Inflammatory macrophage (primary cell): Measurements from ENCODE around the gene OR5L2.
"Not testable (repeated sequence)": the region's sequence is repeated elsewhere in the genome, so short reads cannot be mapped to it uniquely, and the experiment has no call there.

ENCODE experiments used
- DNase-seq, 2 donors: peaks; one replicate each; pipeline ENCODE4 v3.0.0-alpha.2; 2020 to 2022
- total RNA-seq, 18 experiments: gene quantifications; one replicate each; lab custom pipeline; 2026; ENCODE audit warnings: mixed read lengths in 6 of 18, inconsistent platforms in 2 of 18; lab: John Stamatoyannopoulos, UW

The OR5L2 gene
- total RNA-seq, result 0 reads per million in 18 experiments

GRCh38 chr11:55826919-55827318, at the start of gene OR5L2:
OR5L2 (plus strand) TSS chr11:55827219; CDS start chr11:55827219, 0 bp downstream.
- DNase-seq, result no peak

DNA sequence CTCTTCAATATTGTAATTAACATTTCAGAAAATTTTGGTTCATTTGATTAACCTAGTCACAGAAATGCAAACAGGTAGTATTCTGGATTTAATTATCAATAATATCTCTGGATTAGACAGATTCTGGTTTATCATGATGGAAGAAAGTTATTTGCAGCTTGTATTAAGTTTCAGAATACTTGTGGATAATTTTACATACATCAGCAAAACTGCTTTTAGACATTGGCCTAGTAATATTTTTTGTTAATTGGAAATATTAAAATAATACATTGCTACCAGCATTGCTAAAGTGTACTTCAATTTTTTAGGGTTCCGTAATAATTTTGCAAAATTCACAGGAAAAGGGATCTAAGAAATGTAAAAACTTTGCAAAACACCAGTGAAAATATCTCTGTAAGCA, 35.4 kb upstream of the OR5L2 start:
- DNase-seq, result no peak

GRCh38 chr11:55793321-55793720, 33.7 kb upstream of the OR5L2 start:
- DNase-seq, result no peak

DNA sequence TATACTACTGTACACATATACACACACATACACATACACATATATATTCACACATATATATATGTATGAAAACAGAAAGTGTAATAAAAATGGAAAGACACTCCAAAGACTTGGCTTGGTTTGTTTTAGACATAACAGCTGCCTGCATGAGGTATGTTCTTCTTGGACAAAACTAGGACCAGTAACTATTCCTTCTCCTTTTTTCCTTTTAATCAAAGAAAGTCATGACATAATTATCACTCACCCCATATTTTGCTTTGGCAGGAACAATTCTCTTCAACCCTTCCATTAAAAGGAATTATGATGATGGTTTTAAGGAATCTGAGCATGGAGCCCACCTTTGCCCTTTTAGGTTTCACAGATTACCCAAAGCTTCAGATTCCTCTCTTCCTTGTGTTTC, 31.8 kb upstream of the OR5L2 start, which contains the start of gene OR5D14:
Gene OR5D14, plus strand, starts transcription at position 301 of the 400 bp plus-strand sequence. Its CDS starts 0 bp downstream, at position 301.
- DNase-seq, result no peak

GRCh38 chr11:55806248-55806647, 20.8 kb upstream of the OR5L2 start:
- no peak for DNase-seq

DNA sequence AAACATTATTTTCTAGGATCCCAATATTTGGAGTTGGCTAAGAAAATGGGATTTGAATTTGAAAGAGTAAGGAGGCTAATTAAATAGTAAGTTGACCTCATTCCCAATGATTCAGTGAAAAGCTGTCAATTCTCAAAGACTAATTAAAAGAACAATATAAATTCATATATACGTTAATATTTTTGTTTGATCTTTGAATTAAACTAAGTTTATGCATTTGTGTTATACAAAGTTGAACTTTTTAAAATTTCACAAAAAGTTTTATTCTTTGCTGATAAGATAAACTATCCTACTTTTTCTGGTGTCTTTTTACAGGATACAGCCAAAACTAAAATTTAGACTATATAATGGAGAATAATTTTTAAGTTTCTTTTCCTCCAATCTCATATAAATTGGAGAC, 16.0 kb upstream of the OR5L2 start, which contains the start of gene OR5L1:
Gene OR5L1, plus strand, starts transcription at position 301 of the 400 bp plus-strand sequence. CDS start 100 bp downstream, outside the sequence.
- DNase-seq, result no peak

- DNase-seq, result no peak
These were observed 7.7 kb upstream of the OR5L2 start, which contains the start of gene OR5D18 for GRCh38 chr11:55819330-55819729. OR5D18 (plus strand) TSS chr11:55819630; CDS start chr11:55819630, 0 bp downstream.

DNA sequence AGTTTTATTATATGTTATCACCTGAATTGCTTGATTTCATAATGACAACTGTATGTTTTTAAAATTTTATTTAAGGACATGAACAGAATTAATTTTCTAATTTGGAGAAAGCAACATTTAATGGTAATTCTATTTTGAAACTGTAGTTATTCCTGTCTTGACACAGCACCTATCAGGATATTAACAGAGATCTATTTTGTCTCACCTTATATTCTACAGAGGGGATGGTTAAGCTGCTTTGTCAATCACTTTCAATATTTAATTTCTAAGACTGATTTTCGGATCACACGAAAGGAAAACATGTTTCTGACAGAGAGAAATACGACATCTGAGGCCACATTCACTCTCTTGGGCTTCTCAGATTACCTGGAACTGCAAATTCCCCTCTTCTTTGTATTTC, 11.4 kb downstream of the OR5L2 start, which contains the start of gene OR5D16:
Gene OR5D16, plus strand, starts transcription at position 301 of the 400 bp plus-strand sequence. Its CDS starts 0 bp downstream, at position 301.
- no peak for DNase-seq

DNA sequence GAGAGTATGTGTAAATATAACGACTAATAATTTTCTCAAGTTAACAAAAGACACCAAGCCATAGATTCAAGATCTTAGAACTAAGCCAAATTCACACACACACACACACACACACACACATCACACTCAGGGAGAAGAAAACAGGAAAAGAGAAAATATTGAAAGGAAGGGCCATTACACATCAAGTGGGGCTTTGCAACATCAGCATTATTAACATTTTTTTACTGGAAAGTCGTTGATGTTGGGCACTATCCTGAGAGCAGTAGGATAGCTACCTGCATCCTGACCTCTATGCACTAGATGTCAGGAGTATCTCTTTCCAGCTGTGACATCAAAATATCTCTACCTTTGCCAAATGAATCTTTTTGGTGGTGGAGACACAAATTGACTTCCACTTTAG, 20.4 kb downstream of the OR5L2 start:
- DNase-seq, result no peak

DNA sequence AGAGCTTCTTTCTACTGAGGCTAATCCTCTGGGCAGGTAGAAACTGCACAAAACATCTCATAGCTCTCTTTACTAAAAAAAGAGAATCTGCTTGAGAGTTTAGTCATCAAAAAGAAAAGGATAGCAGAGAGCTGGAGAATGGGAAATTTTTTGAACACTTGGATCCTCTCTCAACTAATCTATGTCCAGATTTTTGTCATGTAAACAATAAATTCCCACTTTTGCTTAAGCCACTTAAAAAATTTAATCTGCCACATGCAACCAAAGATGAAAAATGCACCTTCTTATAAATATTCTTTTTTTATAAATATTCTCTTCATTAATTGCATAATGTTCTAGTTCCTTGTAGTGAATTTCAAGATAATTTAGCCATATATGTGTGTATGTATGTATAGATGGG, 22.0 kb downstream of the OR5L2 start:
- no peak for DNase-seq

DNA sequence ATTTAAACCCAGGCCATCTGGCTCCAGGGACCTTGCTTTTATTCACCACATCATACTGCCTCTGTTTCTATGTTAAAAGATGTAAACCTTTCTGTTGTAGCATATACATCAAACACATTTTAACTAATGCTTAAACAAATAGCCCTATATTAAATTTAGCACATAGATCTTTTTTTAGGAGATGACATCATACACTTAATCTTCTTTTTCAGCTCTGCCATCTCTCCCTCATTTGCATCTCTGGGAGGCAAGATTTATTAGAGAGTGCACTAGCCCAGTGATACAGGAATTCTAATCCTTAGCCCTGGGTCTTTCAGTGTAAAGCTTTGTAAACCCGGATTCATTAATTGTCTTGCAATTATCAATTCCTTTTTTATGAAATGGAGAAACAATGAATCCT, 25.1 kb downstream of the OR5L2 start:
- DNase-seq, result no peak

- no peak for DNase-seq
These were observed 27.7 kb downstream of the OR5L2 start for GRCh38 chr11:55854704-55855103.

DNA sequence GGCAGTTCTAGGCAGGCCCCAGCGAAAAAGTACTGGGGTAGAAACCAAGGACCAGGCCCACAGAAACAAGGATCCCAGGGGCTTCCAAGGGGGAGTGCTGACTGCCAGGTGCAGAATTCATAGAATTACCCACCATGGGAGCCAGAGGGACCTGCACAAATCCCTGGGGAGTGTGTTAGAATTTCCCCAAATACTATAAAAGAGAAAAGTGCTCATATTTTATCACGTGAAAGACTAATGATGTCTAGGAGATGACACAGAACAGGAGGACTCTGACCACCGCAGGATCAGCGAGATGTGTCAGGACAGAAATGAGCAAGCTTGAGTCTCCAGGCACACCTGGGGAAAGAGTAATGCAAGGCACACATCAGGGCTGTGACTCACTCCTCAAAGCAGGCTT, 40.3 kb downstream of the OR5L2 start:
- DNase-seq, result not testable (repeated sequence)

GRCh38 chr11:55872731-55873130, 45.7 kb downstream of the OR5L2 start:
- not testable (repeated sequence) for DNase-seq

DNA sequence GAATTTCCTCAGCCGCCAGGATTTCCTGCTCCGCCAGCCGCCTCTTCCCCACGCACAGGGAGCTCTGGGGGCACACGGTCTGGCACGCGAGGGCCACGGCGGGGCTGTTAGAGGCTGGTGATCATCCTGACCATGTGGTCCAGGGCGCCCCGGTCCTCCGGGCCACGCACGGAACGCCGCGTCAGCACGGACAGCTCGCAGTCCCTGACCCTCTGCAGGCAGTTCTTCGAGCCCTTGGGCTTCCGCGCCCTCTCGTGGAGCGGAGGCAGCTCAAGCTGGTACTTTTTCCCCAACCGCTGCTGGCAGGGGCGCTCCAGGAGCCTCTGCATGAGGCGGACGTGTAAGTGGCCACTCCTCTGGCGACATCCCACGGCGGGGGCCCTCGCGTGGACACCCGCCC, 46.1 kb downstream of the OR5L2 start:
- not testable (repeated sequence) for DNase-seq
